Globus pallidus (tissue), 1 donor: ENCODE measurements around the gene DUSP8.
"Not testable (repeated sequence)": the region's sequence is repeated elsewhere in the genome, so short reads cannot be mapped to it uniquely, and the experiment has no call there.

ENCODE experiments used
- DNase-seq: peaks from one replicate; pipeline ENCODE4 v3.0.0-alpha.2; 2015; ENCODE audit warnings: low spot score

DUSP8 gene

DNA sequence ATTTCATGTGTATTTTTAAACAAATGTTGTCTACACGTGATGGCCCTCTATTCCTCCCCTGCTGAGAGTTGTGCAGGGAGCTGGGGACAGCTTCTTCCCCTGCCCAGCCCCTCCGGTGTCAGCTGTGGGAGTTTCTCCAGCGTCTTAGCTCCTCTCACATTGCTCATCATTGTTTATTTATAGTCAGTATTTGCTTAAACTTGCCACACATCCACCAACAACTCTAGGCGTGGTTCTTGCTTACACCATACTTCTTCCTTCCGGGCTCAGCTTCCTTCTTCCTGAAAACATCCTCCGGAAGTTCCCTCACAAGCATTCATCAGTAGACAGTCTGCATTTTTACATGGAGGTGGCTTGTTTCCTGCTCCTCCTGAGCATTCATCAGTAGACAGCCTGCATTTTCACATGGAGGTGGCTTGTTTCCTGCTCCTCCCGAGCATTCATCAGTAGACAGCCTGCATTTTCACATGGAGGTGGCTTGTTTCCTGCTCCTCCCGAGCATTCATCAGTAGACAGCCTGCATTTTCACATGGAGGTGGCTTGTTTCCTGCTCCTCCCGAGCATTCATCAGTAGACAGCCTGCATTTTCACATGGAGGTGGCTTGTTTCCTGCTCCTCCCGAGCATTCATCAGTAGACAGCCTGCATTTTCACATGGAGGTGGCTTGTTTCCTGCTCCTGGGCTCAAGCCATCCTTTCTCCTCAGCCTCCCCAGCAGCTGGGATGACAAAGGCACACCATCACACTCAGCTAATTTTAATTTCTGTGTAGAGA lies 17.3 kb upstream of the DUSP8 start:
- not testable (repeated sequence) for DNase-seq

DNA sequence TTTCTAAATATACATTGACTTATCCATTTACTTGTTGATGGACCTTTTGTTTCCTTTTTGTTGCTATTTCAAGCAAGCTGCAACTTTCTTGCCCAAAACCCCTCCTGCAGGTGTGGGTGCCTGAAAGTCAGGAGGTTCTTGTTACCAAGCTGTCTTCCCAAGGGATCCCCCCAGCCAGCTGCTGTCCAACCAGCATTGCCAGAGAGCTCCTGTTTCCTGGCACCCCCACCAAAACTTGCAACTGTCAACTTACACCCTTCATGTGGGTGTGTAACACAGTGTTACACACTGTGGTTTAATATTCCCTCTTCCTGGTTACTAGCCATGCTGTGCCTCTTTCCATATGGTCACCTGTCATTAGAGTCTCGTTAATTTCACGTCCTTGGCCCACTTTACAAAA lies 14.6 kb upstream of the DUSP8 start:
- DNase-seq, result no peak

DNA sequence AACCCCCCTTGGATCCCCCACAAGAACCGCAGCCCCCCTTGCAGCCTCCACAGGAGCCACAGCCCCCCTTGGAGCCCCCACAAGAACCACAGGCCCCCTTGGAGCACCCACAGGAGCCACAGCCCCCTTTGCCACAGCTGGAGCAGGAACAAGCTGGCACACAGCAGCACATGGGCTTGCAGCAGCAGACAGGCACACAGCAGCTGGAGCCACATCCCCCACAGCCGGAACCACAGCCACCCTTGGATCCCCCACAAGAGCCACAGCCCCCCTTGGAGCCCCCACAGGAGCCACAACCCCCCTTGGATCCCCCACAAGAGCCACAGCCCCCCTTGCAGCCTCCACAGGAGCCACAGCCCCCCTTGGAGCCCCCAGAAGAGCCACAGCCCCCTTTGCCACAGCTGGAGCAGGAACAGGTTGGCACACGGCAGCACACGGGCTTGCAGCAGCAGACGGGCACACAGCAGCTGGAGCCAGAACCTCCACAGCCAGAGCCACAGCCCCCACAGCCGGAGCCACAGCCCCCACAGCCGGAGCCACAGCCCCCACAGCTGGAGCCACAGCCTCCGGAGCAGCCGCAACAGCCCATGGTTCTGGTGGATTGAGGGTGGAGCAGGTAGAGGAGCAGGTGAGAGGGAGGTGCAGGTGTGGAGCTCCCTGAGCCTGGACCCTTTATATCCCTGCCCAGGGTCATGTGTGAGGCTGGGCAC lies 12.7 kb upstream of the DUSP8 start, which contains the start of gene KRTAP5-1:
Gene KRTAP5-1 (minus strand): TSS at position 623 of the 710 bp plus-strand sequence. CDS start 34 bp downstream, at position 589.
- DNase-seq, result not testable (repeated sequence)

DNA sequence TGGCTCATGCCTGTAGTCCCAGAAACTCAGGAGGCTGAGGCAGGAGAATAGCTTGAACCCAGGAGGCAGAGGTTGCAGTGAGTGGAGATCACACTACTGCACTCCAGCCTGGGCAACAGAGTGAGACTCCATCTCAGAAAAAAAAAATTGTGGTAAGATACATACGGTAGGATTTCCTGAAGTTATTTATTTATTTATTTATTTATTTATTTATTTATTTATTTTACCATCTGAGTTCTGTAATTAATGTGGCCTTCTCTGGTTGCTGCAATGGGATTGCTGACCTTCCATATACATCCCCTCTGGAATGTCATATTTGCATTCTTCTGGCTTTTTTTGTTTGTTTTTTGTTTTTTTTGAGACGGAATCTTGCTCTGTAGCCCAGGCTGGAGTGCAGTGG lies 10.8 kb upstream of the DUSP8 start:
- DNase-seq, result not testable (repeated sequence)

DNA sequence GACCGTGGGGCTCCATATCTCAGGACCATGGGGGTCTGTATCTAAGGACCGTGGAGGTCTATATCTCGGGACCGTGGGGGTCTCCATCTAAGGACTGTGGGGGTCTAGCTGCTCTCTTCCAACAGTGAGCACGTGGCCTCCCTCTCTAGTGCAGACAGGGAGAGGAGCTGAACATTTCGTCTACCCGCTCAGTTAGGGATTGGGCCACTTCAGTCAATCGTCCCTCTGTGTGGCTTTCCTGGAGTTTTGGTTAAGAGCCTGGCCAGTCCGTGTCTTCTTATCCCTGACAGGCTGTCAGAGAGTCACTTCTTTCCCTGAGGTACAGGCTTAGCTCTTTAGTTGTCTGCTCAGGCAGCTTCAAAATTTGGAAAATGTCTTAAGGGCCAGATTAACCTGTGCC lies 9.9 kb upstream of the DUSP8 start:
- no peak for DNase-seq

DNA sequence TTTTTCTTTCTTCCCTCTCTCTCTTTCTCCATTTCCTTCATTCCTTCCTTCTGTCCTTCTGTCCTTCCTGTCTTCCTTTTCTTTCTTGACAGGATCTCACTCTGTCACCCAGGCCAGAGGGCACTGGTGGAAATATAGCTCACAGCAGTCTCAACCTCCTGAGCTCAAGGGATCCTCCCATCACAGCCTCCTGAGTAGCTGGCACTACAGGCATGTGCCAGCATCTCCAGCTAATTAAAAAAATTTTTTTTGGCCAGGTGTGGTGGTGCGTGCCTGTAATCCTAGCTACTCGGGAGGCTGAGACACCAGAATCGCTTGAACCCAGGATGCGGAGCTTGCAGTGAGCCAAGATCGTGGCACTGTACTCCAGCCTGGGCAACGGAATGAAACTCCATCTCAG lies 4.8 kb upstream of the DUSP8 start:
- no peak for DNase-seq

DNA sequence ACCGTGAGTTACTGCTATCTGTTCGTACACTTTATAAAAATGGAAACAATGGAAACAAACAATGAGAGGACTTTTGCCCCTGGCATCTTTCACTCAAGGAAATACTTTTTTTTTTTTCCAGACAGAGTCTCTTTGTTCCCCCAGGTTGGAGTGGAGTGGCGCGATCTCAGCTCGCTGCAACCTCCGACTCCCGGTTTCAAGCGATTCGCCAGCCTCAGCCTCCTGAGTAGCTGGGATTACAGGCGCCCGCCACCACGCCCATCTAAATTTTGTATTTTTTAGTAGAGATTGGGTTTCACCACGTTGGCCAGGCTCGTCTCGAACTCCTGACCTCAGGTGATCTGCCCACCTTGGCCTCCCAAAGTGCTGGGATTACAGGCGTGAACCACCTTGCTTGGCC lies 3.7 kb upstream of the DUSP8 start:
- not testable (repeated sequence) for DNase-seq

DNA sequence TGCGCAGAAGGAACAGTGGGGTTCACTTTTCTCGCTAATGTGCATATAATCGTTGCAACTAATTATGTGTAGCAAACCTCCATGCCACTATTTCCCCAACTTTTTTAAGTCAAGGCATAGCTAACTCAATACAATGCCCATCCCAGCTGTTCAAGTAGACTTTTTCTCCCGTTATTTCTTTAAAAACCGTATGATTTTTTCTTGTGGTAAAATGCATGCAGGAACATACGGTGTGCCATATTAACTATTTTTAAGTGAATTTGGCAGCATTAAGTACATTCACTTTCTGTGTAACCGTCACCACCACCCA lies 2.8 kb upstream of the DUSP8 start:
- no peak for DNase-seq

DNA sequence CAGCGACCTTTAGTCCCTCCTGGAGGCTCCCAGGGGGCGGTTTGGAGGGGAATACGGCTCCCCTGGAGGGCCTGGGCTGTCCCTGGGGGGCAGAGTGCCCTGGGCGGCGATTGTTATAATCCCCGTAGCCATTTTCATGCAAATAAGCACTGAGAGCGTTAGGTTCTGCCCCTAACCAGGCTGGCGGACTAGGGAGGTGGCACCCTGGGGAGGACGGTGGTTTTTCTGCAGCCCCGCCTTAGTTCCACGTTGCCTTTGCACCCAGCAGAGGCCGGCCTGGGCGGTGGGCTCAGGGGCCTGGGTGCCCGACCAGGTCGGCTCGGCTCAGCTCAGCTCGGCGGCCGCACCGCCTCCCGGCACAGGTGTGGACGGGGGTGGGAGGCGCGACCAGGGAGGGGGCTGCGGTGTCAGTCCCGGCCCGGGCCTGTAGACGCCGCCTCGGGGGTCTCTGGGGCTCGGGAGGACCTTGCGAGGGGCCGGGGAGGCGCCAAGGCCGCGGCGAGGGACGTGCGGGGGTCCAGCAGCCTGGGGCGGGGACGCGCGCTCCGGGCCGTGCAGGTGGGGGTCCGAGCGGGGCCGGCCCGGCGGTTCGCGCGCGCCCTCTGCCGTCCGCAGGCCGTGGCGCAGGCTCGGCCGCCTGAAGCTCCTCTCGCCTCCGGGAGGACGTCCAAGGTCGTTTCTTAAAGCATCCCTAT lies 2.3 kb upstream of the DUSP8 start:
- peak; percentile 51 for DNase-seq

DNA sequence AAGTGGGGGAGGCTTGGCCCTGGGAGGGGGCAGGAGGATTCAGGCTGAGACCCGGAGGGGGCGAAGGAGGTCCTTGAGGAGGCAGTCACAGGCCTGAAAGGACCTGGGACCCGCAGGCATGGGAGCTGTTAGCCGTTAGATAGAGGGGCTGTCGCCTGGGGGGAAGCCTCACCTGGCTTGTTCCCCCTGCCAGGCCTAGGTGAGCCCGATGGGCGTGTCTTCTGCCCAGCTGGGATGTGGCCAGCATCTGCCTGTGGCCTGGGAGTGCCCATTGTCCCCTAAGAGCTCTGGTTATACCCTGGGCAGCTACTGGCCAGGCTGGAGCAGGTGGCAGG lies 1.8 kb upstream of the DUSP8 start:
- DNase-seq, result no peak

DNA sequence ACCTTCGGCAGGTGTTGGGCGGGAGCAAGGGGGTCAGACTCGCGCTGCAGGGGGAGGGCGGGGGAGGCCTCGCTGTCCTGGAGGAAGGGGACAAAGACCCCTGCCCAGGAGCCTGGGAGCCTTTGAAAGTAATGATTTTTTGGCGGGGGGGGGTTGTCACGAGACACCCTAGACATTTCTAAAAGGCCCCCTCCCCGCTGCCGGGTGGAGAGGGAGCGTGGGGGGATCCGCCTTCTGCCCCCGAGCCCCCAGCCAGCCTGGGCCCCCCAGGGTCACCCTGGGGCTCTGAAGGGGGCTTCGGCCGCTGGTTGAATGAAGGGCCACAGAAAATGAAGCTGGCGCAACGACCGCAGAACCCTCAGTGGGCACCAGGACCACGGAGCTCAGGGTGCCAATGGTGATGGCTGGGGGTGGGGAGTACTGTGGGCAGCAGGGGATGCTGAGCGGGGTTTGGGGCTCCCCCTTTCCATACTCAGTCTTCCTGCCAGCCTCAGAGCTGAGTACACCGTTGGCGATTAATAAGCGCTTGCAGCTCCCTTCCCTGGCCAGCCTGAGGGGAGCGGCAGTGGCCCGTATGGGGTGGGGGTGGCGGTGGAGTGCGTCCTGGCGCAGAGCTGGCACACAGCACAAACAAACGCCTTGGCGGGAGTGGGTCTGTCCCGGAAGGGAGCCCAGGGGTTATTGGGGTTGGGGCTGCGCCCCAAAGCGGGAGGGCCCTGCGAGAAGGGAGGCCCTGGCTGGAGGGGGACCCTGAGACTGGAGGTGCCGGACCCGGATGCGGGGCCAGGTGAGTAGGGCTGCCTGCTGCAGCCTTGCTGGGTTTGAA lies 1.2 kb upstream of the DUSP8 start:
- DNase-seq, result no peak

DNA sequence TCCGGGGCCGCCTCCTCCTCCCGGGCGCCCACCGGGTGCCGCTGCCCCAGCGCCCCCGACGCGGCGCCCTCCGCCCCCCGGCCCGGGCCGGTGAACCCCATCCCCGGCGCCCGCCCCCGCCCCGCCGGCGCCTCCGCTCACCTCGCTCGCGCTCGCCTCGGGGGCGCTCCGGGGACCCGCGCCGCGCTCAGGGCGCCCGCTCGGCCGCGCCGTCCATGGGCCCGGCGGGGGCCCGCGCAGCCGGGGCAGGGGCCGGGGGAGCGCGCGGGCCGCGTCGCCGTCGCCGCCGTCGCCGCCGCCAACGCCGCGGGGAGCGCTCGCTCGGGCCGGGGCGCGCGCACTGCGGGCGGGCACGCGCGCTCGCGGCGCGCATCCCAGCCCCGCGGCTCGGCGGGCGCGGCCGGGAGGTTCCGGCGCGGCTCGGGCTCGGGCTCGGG lies 293 bp downstream of the DUSP8 start:
- no peak for DNase-seq

DNA sequence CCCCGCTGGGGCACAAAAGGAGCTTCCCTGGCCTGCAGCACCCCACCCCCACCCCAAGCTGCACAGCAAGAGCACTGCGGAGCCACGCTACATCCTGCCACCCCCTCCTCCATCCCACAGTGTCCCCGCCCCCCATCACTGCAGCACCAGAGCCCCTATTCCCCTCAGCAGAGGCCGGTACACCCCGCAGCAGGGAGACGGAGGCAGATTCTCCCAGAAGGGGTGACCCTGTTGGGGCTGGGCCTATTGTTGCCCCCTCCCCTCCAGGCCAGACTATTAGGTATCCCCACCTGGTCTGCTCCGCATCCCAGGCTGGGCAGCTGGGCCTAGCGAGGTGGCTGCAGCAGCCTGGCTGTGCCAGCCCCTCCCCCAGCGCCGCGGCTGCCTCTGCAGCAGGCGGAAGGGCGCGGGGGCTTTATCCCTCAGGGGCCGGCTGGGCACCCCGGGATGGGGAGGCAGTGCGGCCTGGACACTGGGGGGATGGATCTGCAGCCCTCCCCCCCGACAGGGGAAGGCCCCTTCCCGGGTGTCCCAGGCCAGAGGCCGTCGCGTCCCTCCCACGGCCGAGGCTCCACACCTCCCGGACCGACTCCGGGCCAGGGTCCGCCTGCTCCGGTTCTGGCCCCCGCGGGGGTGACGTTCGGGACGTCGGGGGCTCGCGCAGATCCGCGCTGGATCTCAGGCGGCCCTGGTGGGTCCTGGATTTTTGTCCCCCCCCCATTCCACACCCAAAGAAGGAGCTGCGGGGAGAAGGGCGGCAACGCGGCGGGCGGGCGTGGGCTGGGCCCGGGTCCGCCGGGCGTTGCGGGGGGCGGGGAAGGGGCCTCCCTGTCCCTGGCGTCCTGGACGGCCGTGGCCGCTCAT lies 943 bp downstream of the DUSP8 start:
- no peak for DNase-seq

DNA sequence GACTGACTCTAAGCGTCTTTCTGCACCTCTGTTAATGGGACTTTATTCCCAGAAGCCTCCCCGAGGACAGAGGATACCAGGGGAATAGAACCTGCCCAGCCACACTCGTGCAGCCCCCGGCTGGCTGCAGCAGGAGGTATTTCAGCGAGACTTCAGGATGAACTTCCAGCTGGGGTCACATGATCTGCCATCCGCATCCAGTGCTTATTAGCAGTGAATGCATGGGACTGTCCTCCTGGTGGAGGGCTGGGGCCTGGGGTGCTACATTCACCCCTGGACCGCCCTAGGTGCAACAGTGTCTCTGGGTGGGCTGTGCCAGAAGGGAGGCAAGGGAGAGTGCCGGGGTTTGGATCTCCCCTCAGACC lies 1.6 kb downstream of the DUSP8 start:
- DNase-seq, result no peak

DNA sequence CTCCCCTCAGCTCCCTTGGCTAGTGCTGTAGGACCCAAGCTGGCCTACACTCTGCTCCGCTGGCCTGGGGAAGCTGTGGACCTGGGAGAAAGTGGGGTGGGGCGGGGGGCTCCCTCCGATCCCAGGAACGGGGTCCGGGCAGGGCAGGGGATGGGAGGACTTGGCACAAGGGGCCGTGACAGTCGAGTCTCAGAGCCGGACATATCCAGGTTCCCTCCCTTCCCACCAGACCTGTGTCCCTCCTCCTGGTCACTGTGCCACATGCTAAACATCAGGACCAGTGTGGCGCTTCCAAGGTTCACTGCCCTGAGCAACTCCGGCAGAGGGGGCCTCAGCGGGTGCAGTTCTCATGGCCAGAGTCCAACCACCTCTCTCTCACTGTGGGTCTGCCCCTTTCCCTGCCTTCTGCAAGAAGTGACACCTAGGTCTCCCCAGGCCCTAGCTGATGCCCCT lies 2.0 kb downstream of the DUSP8 start:
- DNase-seq, result no peak

DNA sequence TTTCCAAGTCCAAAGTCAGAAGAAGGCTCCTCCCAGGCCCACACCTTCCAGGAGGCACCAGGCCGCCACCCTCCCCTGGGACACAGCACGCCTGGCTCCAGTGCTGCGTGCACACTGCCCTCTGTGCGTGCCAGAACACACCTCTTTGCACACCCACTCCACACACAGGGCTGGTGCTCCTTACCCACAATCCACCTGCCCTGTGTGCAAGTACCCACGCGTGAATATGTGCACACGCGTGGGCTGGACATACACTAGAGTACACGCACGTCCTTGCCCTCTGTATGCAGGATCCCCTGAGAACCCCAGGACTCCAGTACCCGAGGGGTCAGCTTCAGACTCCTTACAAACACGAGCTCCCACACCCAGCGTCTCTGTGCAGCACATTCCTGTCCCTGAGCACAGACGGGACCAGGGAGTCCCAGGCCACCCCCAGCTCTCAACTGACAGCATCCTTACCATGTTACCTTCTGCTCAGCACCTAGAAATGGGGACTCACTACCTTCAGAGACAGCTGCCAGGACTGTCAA lies 2.8 kb downstream of the DUSP8 start:
- no peak for DNase-seq

DNA sequence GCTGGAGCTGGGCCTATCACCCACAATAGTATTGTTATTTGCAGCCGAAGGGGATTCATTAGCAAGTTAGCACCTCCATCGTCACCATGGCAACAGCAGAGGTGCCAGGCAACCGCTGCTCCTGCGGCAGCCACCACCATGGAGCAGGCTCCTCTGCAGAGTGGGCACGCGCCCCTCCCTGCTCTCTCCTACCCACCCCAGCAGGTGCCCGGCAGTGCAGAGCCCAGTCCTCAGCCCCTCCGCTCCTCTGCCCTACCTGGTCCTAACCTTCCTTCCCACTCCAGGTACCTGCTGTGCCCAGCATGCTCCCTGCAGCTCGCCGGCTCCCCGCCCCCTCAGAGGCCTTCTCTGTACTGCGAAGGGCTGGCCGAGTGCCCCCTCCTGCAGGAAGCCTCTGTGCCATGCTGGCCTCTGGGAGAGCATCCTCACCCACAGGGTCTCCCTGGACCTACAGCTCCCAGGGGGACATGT lies 3.6 kb downstream of the DUSP8 start:
- DNase-seq, result no peak

DNA sequence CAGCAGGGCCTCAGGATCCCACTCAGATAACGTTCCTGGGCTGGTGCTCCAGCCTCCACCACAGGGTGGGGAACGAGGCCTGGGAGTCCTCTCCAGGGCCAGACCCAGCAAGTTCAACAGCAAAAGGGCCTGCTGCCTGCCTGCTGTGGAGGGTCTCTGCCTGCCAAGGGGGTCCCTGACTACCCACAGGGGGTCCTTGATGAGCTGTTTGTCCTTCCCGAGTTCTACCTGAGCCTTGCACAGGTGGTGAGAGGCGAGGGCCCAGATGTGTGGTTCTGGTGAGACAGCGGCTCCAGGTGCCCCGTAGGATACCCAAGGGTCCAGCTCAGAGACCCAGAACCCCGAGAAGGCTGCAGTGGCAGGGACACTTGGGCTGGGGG lies 4.4 kb downstream of the DUSP8 start:
- DNase-seq, result no peak

DNA sequence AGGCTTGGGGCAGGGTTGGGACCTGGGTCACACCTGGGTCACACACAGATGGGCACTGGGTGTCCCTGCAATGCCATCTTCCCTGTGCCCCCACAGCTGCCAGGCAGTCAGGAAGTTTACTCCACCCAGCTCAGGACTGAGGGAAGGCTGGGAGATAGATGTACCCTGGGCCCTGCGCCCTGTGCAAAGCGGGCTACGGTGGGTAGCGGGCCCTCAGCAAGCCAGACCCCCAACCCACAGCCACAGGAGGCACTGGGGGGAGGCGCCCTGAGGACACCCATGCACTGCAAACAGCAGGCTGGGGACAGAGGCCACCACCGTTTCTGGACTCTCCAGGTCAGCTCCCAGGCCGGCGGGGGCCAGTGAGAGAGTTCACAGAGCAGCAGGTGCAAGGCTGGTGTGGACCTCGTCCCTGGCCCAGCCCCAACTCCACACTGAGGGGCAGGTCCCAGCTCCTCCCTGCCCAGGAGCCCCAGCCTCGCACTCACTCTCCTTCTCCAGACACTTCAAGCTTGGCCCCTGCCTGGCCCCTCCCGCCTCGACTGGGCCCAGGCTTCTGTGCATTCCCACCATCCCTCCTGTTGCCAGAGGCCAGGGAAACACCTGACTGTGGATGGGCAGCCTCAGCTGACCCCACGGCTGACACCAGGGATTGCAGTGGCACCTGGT lies 4.9 kb downstream of the DUSP8 start:
- no peak for DNase-seq

DNA sequence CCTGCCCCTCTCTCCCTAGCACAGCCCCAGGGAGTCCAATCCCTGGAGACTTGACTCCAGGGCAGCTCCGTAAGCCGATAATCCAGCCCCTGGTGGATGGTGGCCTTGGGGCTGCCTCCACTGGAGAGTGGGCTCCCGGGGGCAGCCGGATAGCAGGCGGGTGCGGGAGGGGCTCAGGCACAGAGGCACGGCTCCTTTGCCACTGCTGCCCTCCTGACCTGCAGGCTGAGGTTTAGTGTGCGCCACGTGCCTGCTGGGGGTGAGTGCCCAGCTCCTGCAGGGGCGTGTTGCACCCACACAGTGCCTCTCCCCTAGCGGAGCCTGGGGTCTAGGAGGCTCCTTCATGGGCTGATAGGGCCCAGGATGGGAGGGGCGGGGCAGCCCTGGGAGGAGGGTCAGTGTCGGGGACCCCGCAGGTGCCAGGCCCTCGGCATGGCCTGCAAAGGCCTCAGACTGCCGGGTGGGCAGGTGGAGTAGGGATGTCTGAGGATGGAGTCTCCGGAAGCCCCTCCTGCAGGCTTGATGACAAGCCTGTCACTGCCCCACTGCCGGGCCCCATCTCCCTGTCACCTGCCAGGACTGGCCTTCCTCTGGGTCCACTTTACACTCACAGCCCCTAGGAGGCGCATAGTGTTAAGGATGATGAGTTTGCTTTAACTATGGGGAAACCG lies 5.6 kb downstream of the DUSP8 start:
- DNase-seq, result no peak
